ENCODE measurements around the gene MED25. TPM values are rescaled to one million over a fixed set of nuclear protein-coding genes. Genes with fewer than 3 reads are reported as not detected.

The MED25 gene
- total and polyA plus RNA-seq, 2 of the 8 experiments (the other 6 are each of a cell fraction or from before 2014, with no cell fraction given), result 21.6 to 71.4 TPM

- H3K4me1 ChIP-seq (replicated peaks in 1 of 4; ENCODE audit: control insufficient read depth in 3 of 4, insufficient read depth in 4 of 4, low read length in 3 of 4), result peaks cover 0 to 11% (median 6%) of the 10 kb centered on the region in 4 experiments; a peak in 5 of 7 replicates
- no peak overlapping the region for H3K4me3 ChIP-seq (ENCODE audit: extremely low read depth in 1 of 4, insufficient read depth in 2 of 4, low read depth in 3 of 4, low read length in 4 of 4)
- WGBS, 2 experiments (ENCODE audit: extremely low coverage in 1 of 2, insufficient coverage in 1 of 2, insufficient read length in 1 of 2, insufficient replicate concordance in 2 of 2, low coverage in 1 of 2, low lambda C conversion rate in 2 of 2, missing lambda C conversion rate in 1 of 2), result 88% methylated on average over 15 of the region's 17 CpGs; no CpG with 5 or more reads in 1 of the 2 experiments
- peaks cover 0 to 21% of the 10 kb centered on the region in 2 experiments; a peak in 2 of 4 replicates for H3K79me2 ChIP-seq (ENCODE audit: control insufficient read depth in 1 of 2, insufficient read depth in 2 of 2, low read length in 2 of 2)
- H2BK15ac ChIP-seq (ENCODE audit: low read length), result no peak overlapping the region
- no peak overlapping the region for H4K91ac ChIP-seq (replicated peaks; ENCODE audit: insufficient read length, low read length)
- DNase-seq (ENCODE audit: low read depth in 1 of 2, low spot score in 2 of 2) (no peak), FAIRE-seq (no peak)
- peaks cover 19% of the 10 kb centered on the region for H3K23me2 ChIP-seq (ENCODE audit: low read depth, low read length)
- 0 out of 2 replicates have a peak overlapping the region, but pooled peaks have one; percentile 39 for H2AK5ac ChIP-seq (ENCODE audit: low read depth, low read length)
- CTCF ChIA-PET (ENCODE audit: partially characterized antibody), result interaction anchor here (1.2 to 1.3 kb wide), 2 partner anchors 10 to 81 kb away, joined by 3 read pairs; no protein-coding TSS in a partner anchor
- H3K27me3 ChIP-seq (replicated peaks in 1 of 4; ENCODE audit: control insufficient read depth in 3 of 4, extremely low read depth in 1 of 4, insufficient read depth in 3 of 4, low read length in 3 of 4), result no peaks in the 10 kb centered on the region
- no peaks in the 10 kb centered on the region; a peak in 1 of 8 replicates for H3K36me3 ChIP-seq (ENCODE audit: control insufficient read depth in 2 of 4, insufficient read depth in 4 of 4, low read length in 3 of 4)
- H4K5ac ChIP-seq (ENCODE audit: insufficient read length, low read depth, low read length), result no peak overlapping the region
- H4K8ac ChIP-seq (ENCODE audit: extremely low read depth, insufficient read depth, low read length), result no peak overlapping the region
- no peak overlapping the region for H3K14ac ChIP-seq (ENCODE audit: insufficient read length)
- H3K56ac ChIP-seq (replicated peaks; ENCODE audit: insufficient read length, low read depth, low read length), result no peak overlapping the region
- H3K23ac ChIP-seq (ENCODE audit: insufficient read length), result no peak overlapping the region
- no peak overlapping the region for H2BK20ac ChIP-seq (ENCODE audit: low read length)
- POLR2A ChIA-PET (ENCODE audit: partially characterized antibody), result interaction anchor here (1.0 to 12.4 kb wide), 3 partner anchors 10 to 18 kb away, joined by 3 to 247 read pairs (median 6); partner anchors contain the start of gene PTOV1
- H3K27ac ChIP-seq (ENCODE audit: low read depth, low read length), result no peak overlapping the region
- H2BK5ac ChIP-seq (ENCODE audit: low read depth, low read length), result no peak overlapping the region; the same call in 1 of the 2 replicates
- H4K20me1 ChIP-seq (replicated peaks in 1 of 2; ENCODE audit: control insufficient read depth in 1 of 2, insufficient read depth in 2 of 2, low read length in 2 of 2), result no peaks in the 10 kb centered on the region
- no peak overlapping the region for H3K9ac ChIP-seq (replicated peaks in 1 of 4; ENCODE audit: extremely low read depth in 1 of 4, low read depth in 3 of 4, low read length in 3 of 4)
- H3K18ac ChIP-seq (ENCODE audit: extremely low read depth, low read length), result no peak overlapping the region
- no peaks in the 10 kb centered on the region for H3K9me3 ChIP-seq (ENCODE audit: insufficient read depth in 2 of 2, low read depth in 1 of 2, low read length in 1 of 2)
- H2BK120ac ChIP-seq (replicated peaks; ENCODE audit: low read depth, low read length), result no peak overlapping the region
- no peak overlapping the region for H2AFZ ChIP-seq (ENCODE audit: low read length)
- H3K4me2 ChIP-seq (ENCODE audit: insufficient read depth in 1 of 2, low read depth in 2 of 2, low read length in 2 of 2), result no peak overlapping the region
- no peak overlapping the region for H2BK12ac ChIP-seq (ENCODE audit: low read depth, low read length)
- no peak overlapping the region for H3K4ac ChIP-seq (replicated peaks; ENCODE audit: insufficient read length, low read depth, low read length)
- peaks cover 12% of the 10 kb centered on the region for H3K79me1 ChIP-seq (ENCODE audit: low read depth, low read length)
- TF ChIP-seq CEBPB (IDR thresholded peaks at IDR 0.05; ENCODE audit: low read depth, low read length) (no peak), ATF2 (IDR thresholded peaks at IDR 0.05; ENCODE audit: low read length) (no peak), SP2 (IDR thresholded peaks at IDR 0.05; ENCODE audit: low read length) (no peak), RAD21 (IDR thresholded peaks at IDR 0.05 in 1 of 2, conservative IDR thresholded peaks at IDR 0.05 in 1 of 2; ENCODE audit: low read depth in 2 of 2, low read length in 2 of 2) (no peak)
Measured at GRCh38 chr19:49871349-49871985, 53.4 kb downstream of the MED25 start.
